Liver (tissue), 9 donors: ENCODE results near the gene GRIN2A. TPM values are rescaled to one million over a fixed set of nuclear protein-coding genes. Genes with fewer than 3 reads are reported as not detected.

Experiments used
- DNase-seq: peaks from one replicate; pipeline ENCODE4 v3.0.0-alpha.2; 2017; ENCODE audit warnings: low spot score
- H3K27ac ChIP-seq, 2 donors: one replicate each; pipeline ENCODE4 v1.7.0; 2013; ENCODE audit warnings: inconsistent platforms in 2 of 2, low read length in 2 of 2, control low read depth in 1 of 2, low read depth in 1 of 2, mild to moderate bottlenecking in 1 of 2
- H3K27me3 ChIP-seq, 4 donors: one replicate each; pipeline versions ENCODE4 v1.6.1 to v1.7.0; 2013; ENCODE audit warnings: low read length in 3 of 4, inconsistent platforms in 1 of 4, mild to moderate bottlenecking in 1 of 4, moderate library complexity in 1 of 4; ENCODE audit not compliant: control insufficient read depth in 4 of 4, insufficient read depth in 4 of 4
- H3K36me3 ChIP-seq, 4 donors: one replicate each; pipeline versions ENCODE4 v1.6.1 to v1.7.0; 2013; ENCODE audit warnings: low read length in 3 of 4, mild to moderate bottlenecking in 3 of 4, low read depth in 1 of 4, moderate library complexity in 1 of 4; ENCODE audit not compliant: control insufficient read depth in 4 of 4, insufficient read depth in 3 of 4
- H3K4me1 ChIP-seq, 4 donors: one replicate each; pipeline versions ENCODE4 v1.6.1 to v1.7.0; 2013; ENCODE audit warnings: low read length in 3 of 4, mild to moderate bottlenecking in 3 of 4, moderate library complexity in 1 of 4; ENCODE audit not compliant: control insufficient read depth in 4 of 4, insufficient read depth in 4 of 4
- H3K4me3 ChIP-seq, 3 donors: one replicate each; pipeline versions ENCODE4 v1.6.1 to v1.7.0; 2013; ENCODE audit warnings: low read length in 3 of 3, control low read depth in 1 of 3, low read depth in 1 of 3, mild to moderate bottlenecking in 1 of 3
- H3K9ac ChIP-seq, 2 donors: one replicate each; pipeline ENCODE4 v1.7.0; 2013; ENCODE audit warnings: low read length in 2 of 2, mild to moderate bottlenecking in 2 of 2, moderate library complexity in 2 of 2, control low read depth in 1 of 2, low read depth in 1 of 2
- H3K9me3 ChIP-seq, 4 donors: one replicate each; pipeline versions ENCODE4 v1.6.1 to v1.7.0; 2013; ENCODE audit warnings: low read length in 3 of 4; ENCODE audit not compliant: control insufficient read depth in 4 of 4
- ATF3 ChIP-seq: IDR thresholded peaks from 2 replicates; pipeline ENCODE4 v1.6.1; 2016; ENCODE audit warnings: antibody characterized with exemption
- CTCF ChIP-seq: fragments of 150-350 bp; IDR thresholded peaks from 2 replicates; pipeline ENCODE4 v1.5.1; 2017; ENCODE audit warnings: improper control_type of control experiment, low read depth, low read length; ENCODE audit not compliant: missing input control
- EGR1 ChIP-seq, 2 donors: IDR thresholded peaks; 2 replicates each; pipeline ENCODE4 v1.6.1; 2016 to 2018; ENCODE audit warnings: antibody characterized with exemption in 2 of 2, low read depth in 2 of 2
- FOXA1 ChIP-seq: IDR thresholded peaks from 2 replicates; pipeline ENCODE4 v1.6.1; 2016; ENCODE audit warnings: antibody characterized with exemption
- FOXA2 ChIP-seq: IDR thresholded peaks from 2 replicates; pipeline ENCODE4 v1.6.1; 2016; ENCODE audit warnings: antibody characterized with exemption
- GABPA ChIP-seq, 2 donors: IDR thresholded peaks in 1 of 2; conservative IDR thresholded peaks in 1 of 2; 2 replicates each; pipeline ENCODE4 v1.6.1; 2016; ENCODE audit warnings: antibody characterized with exemption in 2 of 2, mild to moderate bottlenecking in 1 of 2, moderate library complexity in 1 of 2
- HNF4A ChIP-seq, 2 donors: conservative IDR thresholded peaks; 2 replicates each; pipeline ENCODE4 v1.6.1; 2016; ENCODE audit warnings: antibody characterized with exemption in 2 of 2, mild to moderate bottlenecking in 2 of 2
- HNF4G ChIP-seq: IDR thresholded peaks from 2 replicates; pipeline ENCODE4 v1.6.1; 2016; ENCODE audit warnings: antibody characterized with exemption
- JUND ChIP-seq, 2 donors: IDR thresholded peaks; 2 replicates each; pipeline ENCODE4 v1.6.1; 2016; ENCODE audit warnings: antibody characterized with exemption in 2 of 2
- MAX ChIP-seq: IDR thresholded peaks from 2 replicates; pipeline ENCODE4 v1.6.1; 2016; ENCODE audit warnings: antibody characterized with exemption
- NR2F2 ChIP-seq: IDR thresholded peaks from 2 replicates; pipeline ENCODE4 v1.6.1; 2016; ENCODE audit warnings: antibody characterized with exemption
- RAD21 ChIP-seq, 2 donors: IDR thresholded peaks; 2 replicates each; pipeline ENCODE4 v1.6.1; 2016; ENCODE audit warnings: antibody characterized with exemption in 2 of 2, mild to moderate bottlenecking in 2 of 2
- REST ChIP-seq: IDR thresholded peaks from 2 replicates; pipeline ENCODE4 v1.6.1; 2016; ENCODE audit warnings: antibody characterized with exemption, mild to moderate bottlenecking
- RXRA ChIP-seq, 2 donors: IDR thresholded peaks; 2 replicates each; pipeline ENCODE4 v1.6.1; 2017 to 2018; ENCODE audit warnings: antibody characterized with exemption in 2 of 2, mild to moderate bottlenecking in 1 of 2
- SP1 ChIP-seq: IDR thresholded peaks from 2 replicates; pipeline ENCODE4 v1.6.1; 2018; ENCODE audit warnings: antibody characterized with exemption, mild to moderate bottlenecking
- TAF1 ChIP-seq: conservative IDR thresholded peaks from 2 replicates; pipeline ENCODE4 v1.6.1; 2016; ENCODE audit warnings: antibody characterized with exemption, mild to moderate bottlenecking
- YY1 ChIP-seq: IDR thresholded peaks from 2 replicates; pipeline ENCODE4 v1.6.1; 2016; ENCODE audit warnings: antibody characterized with exemption, mild to moderate bottlenecking
- ZBTB33 ChIP-seq: IDR thresholded peaks from 2 replicates; pipeline ENCODE4 v1.6.1; 2016; ENCODE audit warnings: antibody characterized with exemption
- WGBS: extraction: QIAGEN DNeasy Blood & Tissue Kit; methylation state at CpG from one replicate; pipeline ENCODE4 v1.1.7; 2013; 5-methylcytosine and 5-hydroxymethylcytosine counted together
- polyA plus RNA-seq, 2 donors: library from polyadenylated mRNA; stranded (reverse) in 1 of 2; unstranded in 1 of 2; fragments of 200-250 nt in 1 of 2; fragments of >200 nt in 1 of 2; fragmentation: Nextera tagmentation in 1 of 2; extraction: Ambion mirVana in 1 of 2; gene quantifications; one replicate each; pipeline versions ENCODE4 v1.2.1 to v1.2.3, GENCODE V29; 2013 to 2015
- total RNA-seq, 2 donors: library from RNA; depleted of rRNA; stranded (reverse); fragments of >200 nt; gene quantifications; one replicate each; pipeline ENCODE4 v1.2.3, GENCODE V29; 2014
- donor health status: healthy.
- donor health status: healthy.
- donor health status: healthy.
- donor health status: healthy.
- donor health status: healthy.

GRIN2A gene
- total and polyA plus RNA-seq, 4 donors = under 0.01 to 0.08 (median 0.07) TPM; not detected in 1

GRCh38 chr16:9907752-9908151 lies 274.5 kb downstream of the GRIN2A start:
- DNase-seq = no peak
- 67% methylated on average over 8 of the region's 8 CpGs for WGBS
- H3K27me3 ChIP-seq = no peaks in the 10 kb centered on the region
- H3K4me1 ChIP-seq = no peaks in the 10 kb centered on the region
- no peaks in the 10 kb centered on the region for H3K36me3 ChIP-seq
- no peak overlapping the region for H3K9ac ChIP-seq
- TF ChIP-seq JUND (IDR thresholded peaks at IDR 0.05) = no peak
- no peak for TF ChIP-seq SP1
- TF ChIP-seq CTCF = no peak
- no peak for TF ChIP-seq ZBTB33
- no peak for TF ChIP-seq RAD21 (IDR thresholded peaks at IDR 0.05)
- no peak for TF ChIP-seq GABPA (IDR thresholded peaks at IDR 0.05 in 1 of 2, conservative IDR thresholded peaks at IDR 0.05 in 1 of 2)
- no peak for TF ChIP-seq FOXA1
- TF ChIP-seq HNF4A (conservative IDR thresholded peaks at IDR 0.05) = no peak
- TF ChIP-seq ATF3 = no peak
- TF ChIP-seq TAF1 = no peak
- no peak for TF ChIP-seq REST
- no peak for TF ChIP-seq MAX
- no peak for TF ChIP-seq YY1
- no peak for TF ChIP-seq EGR1 (IDR thresholded peaks at IDR 0.05; ENCODE audit: low read depth in 2 of 2)
- no peak for TF ChIP-seq RXRA (IDR thresholded peaks at IDR 0.05)
- TF ChIP-seq HNF4G = no peak
- no peak for TF ChIP-seq FOXA2
- TF ChIP-seq NR2F2 = no peak
- H3K9me3 ChIP-seq = no peaks in the 10 kb centered on the region
- no peak overlapping the region for H3K4me3 ChIP-seq
- H3K27ac ChIP-seq = no peak overlapping the region

- H3K36me3 ChIP-seq = no peaks in the 10 kb centered on the region
- no peaks in the 10 kb centered on the region for H3K27me3 ChIP-seq
- DNase-seq = no peak
- 58% methylated on average over 3 of the region's 3 CpGs for WGBS
- H3K27ac ChIP-seq = no peak overlapping the region
- no peak for TF ChIP-seq HNF4A (conservative IDR thresholded peaks at IDR 0.05)
- no peak for TF ChIP-seq EGR1 (IDR thresholded peaks at IDR 0.05; ENCODE audit: low read depth in 2 of 2)
- TF ChIP-seq RAD21 (IDR thresholded peaks at IDR 0.05) = no peak
- no peak for TF ChIP-seq SP1
- no peak for TF ChIP-seq FOXA1
- TF ChIP-seq FOXA2 = no peak
- no peak for TF ChIP-seq CTCF
- TF ChIP-seq JUND (IDR thresholded peaks at IDR 0.05) = no peak
- no peaks in the 10 kb centered on the region for H3K9me3 ChIP-seq
- H3K4me3 ChIP-seq = no peak overlapping the region
- H3K4me1 ChIP-seq = no peaks in the 10 kb centered on the region
- H3K9ac ChIP-seq = no peak overlapping the region
These were observed 276.0 kb downstream of the GRIN2A start for GRCh38 chr16:9906218-9906617.
